IPS-15b (cell line): Measurements from ENCODE around the gene SRCIN1.
A peak's percentile ranks its signal among the peaks of the same experiment; 100 is the strongest.

ENCODE experiments used
- H3K27me3 ChIP-seq: one replicate; pipeline ENCODE4 v1.6.1; 2013; ENCODE audit warnings: low read length; ENCODE audit not compliant: control insufficient read depth, insufficient read depth
- H3K36me3 ChIP-seq: one replicate; pipeline ENCODE4 v1.6.1; 2013; ENCODE audit warnings: low read length; ENCODE audit not compliant: control insufficient read depth, insufficient read depth
- H3K4me1 ChIP-seq: one replicate; pipeline ENCODE4 v1.6.1; 2013; ENCODE audit warnings: mild to moderate bottlenecking, low read length; ENCODE audit not compliant: control insufficient read depth, insufficient read depth
- H3K4me3 ChIP-seq: one replicate; pipeline ENCODE4 v1.5.1; 2013; ENCODE audit warnings: low read depth, low read length
- H3K9ac ChIP-seq: one replicate; pipeline ENCODE4 v1.6.1; 2013; ENCODE audit warnings: low read depth, mild to moderate bottlenecking, low read length
- H3K9me3 ChIP-seq: one replicate; pipeline ENCODE4 v1.6.1; 2013; ENCODE audit warnings: mild to moderate bottlenecking, low read length; ENCODE audit not compliant: control insufficient read depth, insufficient read depth

SRCIN1 gene

DNA sequence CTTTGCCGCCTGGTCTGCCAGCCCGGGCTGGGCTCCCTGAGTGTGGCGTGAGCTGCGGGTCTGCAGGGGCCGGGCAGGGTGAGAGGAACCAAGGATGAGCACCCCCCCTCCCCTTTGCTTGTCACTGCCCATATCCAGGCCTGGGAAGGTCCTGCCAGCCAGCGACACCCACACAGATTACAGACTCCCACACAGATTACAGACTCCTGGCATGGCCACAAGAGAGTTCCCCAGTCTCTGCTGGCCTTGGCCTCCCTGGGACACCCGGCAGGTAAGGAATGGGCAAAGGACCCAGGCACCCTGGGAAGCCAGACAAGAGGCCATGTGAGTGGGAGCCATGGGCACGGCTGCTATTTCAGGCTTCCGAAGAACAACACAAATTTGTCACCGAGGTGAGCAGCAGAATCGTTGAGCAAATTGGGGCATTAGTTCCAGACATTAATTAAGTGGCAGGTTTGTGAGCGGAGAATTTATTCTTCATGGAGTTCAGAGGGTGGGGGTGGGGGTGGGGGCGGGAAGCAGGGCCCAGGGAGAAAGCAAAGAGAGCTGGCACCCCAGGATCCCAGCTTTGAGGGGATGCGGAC is 41.4 kb downstream of the SRCIN1 start:
- no peaks in the 10 kb centered on the region for H3K9me3 ChIP-seq
- H3K36me3 ChIP-seq, result no peaks in the 10 kb centered on the region
- H3K27me3 ChIP-seq, result peaks cover 95% of the 10 kb centered on the region
- peaks cover 27% of the 10 kb centered on the region for H3K4me1 ChIP-seq
- peak overlapping the region; percentile 71 for H3K4me3 ChIP-seq
- H3K9ac ChIP-seq, result no peak overlapping the region

DNA sequence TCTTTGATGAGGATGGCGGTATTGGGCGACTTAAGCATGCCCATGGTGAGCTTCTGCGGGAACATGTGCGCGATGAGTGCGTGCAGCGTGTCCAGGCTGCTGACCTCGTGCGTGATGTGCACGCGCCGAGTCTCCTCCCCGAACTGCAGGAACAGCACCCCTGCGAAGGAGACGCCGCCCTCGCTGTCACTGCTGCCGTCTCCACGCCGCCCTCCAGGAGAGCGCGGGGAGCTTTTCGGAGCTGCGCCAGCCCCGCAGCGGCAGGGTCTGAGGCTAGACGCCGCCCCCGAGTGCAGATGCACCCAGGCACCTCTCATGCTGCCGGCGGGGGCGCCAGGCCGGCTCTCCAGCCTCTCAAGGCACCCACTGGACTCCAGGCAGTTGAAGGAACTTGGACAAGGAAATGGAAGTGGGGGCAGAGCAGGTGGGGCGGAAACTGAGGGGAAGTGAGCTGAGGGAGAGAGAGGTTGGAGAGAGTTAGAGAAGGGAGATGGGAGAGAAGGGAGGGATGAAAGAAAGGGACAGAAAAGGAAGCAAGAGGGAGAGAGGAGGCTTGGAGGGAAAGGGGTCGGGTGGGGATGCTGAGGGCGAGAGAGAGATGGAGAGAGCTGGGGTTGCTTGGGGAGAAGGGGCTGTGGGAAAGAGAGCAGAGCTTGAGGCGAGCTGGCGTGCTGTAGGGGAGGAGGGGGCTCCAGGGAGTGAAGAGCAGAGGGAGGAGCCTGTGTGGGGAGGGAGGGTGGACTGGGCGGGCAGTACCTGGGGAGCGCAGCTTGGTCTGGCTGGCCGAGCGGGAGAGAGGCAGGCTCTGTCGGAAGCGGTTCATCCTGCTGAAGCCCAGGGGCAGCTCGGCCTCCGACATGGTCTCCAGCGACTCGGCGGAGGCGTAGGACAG is 42.1 kb downstream of the SRCIN1 start:
- Histone ChIP-seq H3K27me3 (peaks cover 94% of the 10 kb centered on the region), H3K9me3 (no peaks in the 10 kb centered on the region), H3K4me3 (peak overlapping the region; percentile 71), H3K9ac (no peak overlapping the region), H3K4me1 (peaks cover 27% of the 10 kb centered on the region), H3K36me3 (no peaks in the 10 kb centered on the region)

DNA sequence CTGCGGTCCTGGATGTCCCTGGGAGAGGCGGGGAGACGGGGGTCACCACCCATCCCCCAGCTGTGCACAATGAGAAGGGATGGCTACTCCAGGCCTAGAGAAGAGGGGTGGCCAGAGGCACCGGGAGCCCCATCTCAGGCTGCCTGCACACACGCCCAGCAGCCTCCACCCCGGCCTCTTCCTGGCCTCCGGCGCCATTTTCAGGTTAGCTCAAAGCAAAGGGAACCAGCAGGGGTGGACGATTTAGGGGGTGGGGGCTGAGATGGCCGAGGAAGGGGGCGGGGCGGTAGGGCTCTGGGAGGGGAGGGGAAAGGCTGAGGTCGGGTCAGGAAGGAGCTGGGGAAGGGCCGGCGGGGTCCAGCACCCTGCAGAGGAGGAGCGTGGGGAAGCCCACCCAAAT is 42.8 kb downstream of the SRCIN1 start:
- Histone ChIP-seq H3K9me3 (no peaks in the 10 kb centered on the region), H3K4me3 (peak overlapping the region; percentile 71), H3K9ac (no peak overlapping the region), H3K4me1 (peaks cover 24% of the 10 kb centered on the region), H3K36me3 (no peaks in the 10 kb centered on the region), H3K27me3 (peaks cover 89% of the 10 kb centered on the region)

DNA sequence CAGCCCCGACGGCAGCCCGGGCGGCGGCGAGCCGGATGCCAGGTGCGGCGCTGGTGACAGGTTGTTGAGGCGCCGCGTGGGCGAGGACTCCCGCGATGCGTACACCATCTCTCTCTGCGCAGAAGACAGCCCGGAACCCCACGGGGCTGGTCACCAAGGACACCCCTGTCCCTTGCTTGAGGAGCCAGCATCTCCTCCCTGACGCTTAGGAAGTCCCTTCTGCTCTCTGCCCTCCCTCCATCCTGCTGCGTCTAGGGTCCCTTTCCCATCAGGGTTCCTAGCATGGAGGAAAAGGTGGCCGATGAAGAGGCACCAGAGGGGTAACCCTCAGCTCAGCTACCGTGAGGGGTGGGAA is 43.6 kb downstream of the SRCIN1 start:
- Histone ChIP-seq H3K4me3 (peak overlapping the region; percentile 50), H3K9ac (no peak overlapping the region), H3K9me3 (no peaks in the 10 kb centered on the region), H3K36me3 (no peaks in the 10 kb centered on the region), H3K27me3 (peaks cover 89% of the 10 kb centered on the region), H3K4me1 (peaks cover 25% of the 10 kb centered on the region)

DNA sequence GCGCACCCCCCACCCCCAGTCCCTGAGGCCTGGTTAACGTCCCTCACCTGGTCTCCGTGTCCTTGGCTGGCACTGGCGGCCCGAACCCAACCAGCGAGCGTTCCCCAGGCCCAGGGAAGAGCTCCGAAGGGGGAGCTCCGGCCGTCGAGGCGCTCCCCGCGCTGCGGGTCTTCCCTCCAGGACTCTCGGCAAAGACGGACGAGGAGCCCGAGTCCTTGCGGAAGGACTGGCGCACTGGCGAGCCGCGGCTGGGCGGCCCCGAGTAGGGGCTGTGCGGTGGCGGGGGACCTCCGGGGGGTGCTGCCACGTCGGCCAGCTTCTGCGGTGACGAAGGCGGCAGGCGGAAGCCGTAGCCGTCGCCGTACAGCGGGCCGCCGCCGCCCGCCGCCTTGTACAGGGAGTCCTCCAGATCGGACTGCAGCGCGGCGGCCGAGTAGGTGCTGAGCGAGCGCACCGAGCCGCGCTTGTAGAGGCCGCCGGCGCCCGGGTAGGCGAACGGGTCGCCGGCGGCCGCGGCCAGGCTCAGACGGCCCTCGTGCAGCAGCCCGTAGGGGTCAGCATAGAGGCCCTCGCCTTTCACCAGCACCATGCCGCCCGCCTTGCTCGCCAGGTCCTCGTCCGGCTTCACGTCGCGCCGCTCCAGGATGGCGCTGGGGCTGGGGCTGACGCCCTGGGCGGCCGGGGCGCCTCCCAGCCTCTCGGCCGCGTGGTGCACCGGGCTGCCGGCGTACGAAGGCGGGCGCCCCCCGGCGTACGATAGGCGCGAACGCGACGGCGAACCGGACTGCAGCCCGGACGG is 44.1 kb downstream of the SRCIN1 start:
- Histone ChIP-seq H3K9me3 (no peaks in the 10 kb centered on the region), H3K4me3 (peak overlapping the region; percentile 41), H3K27me3 (peaks cover 89% of the 10 kb centered on the region), H3K9ac (no peak overlapping the region), H3K36me3 (no peaks in the 10 kb centered on the region), H3K4me1 (peaks cover 25% of the 10 kb centered on the region)

DNA sequence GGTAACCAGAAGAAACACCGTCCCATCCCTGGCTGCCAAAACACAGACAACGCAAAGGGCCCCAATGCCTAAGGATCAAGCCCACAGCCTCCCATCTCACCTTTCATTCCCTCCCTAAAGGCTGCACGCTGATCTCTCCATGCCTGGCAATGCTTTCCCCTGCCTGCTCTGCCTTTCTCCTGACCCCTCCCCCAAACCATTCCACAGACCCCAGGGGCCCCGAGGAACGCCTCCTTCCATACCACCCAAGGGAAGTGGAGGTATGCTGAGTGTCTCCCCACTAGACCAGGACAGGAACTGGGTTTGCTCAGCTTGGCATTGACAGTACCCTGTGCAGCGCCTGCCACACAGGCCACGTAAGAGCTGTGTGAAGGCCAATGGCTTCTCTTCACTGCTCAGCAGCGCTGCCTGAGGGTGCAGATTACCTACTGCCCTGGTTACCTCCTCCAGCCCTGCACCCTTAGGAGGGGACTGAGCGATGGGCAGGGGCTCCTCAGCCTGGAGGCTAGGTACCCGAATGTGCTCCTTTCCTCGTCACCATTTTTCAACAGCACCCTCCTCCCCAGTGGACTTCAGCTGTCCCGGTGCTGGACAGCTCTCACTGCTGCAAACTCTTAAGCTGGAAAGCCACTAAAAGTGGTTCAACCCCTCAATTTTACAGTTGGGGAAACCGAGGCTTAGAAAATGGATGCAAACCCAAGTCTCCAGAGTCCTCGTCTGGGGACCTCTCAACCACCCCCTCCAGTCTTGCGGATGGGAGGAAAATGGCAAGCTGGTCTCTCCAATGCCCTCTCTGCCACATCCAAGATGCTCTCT is 45.0 kb downstream of the SRCIN1 start:
- H3K27me3 ChIP-seq, result peaks cover 84% of the 10 kb centered on the region
- no peaks in the 10 kb centered on the region for H3K36me3 ChIP-seq
- H3K9me3 ChIP-seq, result no peaks in the 10 kb centered on the region
- H3K9ac ChIP-seq, result no peak overlapping the region
- peaks cover 25% of the 10 kb centered on the region for H3K4me1 ChIP-seq
- H3K4me3 ChIP-seq, result peak overlapping the region; percentile 41

DNA sequence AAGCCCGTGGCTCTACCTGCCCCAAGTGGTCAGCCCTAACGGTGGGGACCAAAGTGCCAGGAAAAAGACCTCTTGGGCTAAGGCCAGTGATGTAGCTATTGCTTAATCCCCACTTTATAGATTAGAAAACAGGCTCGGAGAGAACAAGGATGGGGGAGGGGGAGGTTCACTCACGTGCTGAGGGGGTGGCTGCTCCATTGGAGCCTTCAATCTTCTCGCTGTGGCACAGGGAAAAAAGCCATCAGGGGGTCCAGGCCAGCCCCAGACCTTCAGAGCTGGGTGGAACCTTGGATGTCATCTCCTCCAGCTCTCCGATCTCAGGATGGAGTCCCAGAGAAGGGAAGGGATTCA is 45.9 kb downstream of the SRCIN1 start:
- peaks cover 22% of the 10 kb centered on the region for H3K4me1 ChIP-seq
- H3K9me3 ChIP-seq, result no peaks in the 10 kb centered on the region
- no peaks in the 10 kb centered on the region for H3K36me3 ChIP-seq
- H3K9ac ChIP-seq, result no peak overlapping the region
- peak overlapping the region; percentile 85 for H3K4me3 ChIP-seq
- peaks cover 77% of the 10 kb centered on the region for H3K27me3 ChIP-seq

DNA sequence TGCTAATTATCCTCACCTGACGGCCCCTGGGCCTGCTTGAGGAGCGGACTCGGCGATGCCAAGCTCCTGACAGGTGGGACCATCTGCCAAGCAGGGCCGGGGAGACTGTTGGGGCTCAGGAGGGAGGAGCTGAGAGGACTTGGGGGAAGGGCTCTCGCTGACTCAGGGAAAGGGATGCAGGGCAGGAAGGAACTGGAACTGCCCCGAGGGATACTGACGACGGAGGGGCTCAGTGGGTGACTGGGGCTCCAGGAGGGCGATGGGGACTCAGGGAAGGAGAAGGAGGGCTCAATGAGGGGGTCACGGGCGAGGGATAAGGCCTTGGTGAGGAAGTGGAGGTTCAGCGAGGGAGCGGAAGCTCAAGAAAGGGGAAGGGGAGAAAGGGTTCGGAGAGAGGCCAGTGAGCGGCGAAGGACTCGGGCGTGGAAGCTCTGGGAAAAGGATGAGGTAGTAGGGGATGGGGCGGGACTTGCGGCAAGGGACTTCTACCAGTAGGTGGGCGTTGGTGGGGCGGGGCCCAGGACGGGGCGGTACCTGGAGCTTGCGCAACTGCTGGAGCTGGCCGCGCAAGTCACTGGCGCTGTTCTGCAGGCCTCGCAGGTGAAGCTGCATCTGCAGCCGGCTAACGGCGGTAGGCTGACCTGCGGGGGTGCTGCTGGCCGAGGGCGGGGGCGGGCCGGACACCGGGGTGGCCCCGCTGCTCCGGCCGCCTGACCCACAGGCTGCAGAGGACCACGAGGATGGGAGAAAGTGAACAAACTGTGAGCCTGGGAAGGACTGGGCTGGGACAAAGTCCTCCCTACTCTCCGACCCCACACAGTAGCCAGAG is 46.5 kb downstream of the SRCIN1 start:
- peak overlapping the region; percentile 85 for H3K4me3 ChIP-seq
- peaks cover 73% of the 10 kb centered on the region for H3K27me3 ChIP-seq
- H3K36me3 ChIP-seq, result no peaks in the 10 kb centered on the region
- H3K9me3 ChIP-seq, result no peaks in the 10 kb centered on the region
- H3K9ac ChIP-seq, result no peak overlapping the region
- peaks cover 18% of the 10 kb centered on the region for H3K4me1 ChIP-seq

DNA sequence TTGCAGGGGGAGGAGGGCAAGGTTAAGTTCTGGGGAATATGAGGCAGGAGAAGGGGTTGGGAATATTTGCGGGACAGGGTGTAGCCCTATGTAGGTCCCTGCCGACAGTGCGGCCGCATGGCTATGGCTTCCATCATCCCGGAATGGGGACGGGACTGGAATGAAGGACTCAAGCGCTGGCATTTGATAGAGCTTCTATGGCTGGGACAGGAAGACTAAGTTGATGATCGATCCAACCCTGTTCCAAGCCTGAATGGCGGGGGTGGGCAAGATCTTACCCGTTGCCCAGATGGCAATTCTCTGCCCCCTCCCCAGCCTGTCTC is 47.1 kb downstream of the SRCIN1 start:
- Histone ChIP-seq H3K9me3 (no peaks in the 10 kb centered on the region), H3K9ac (no peak overlapping the region), H3K4me3 (peak overlapping the region; percentile 85), H3K27me3 (peaks cover 69% of the 10 kb centered on the region), H3K36me3 (no peaks in the 10 kb centered on the region), H3K4me1 (peaks cover 18% of the 10 kb centered on the region)

DNA sequence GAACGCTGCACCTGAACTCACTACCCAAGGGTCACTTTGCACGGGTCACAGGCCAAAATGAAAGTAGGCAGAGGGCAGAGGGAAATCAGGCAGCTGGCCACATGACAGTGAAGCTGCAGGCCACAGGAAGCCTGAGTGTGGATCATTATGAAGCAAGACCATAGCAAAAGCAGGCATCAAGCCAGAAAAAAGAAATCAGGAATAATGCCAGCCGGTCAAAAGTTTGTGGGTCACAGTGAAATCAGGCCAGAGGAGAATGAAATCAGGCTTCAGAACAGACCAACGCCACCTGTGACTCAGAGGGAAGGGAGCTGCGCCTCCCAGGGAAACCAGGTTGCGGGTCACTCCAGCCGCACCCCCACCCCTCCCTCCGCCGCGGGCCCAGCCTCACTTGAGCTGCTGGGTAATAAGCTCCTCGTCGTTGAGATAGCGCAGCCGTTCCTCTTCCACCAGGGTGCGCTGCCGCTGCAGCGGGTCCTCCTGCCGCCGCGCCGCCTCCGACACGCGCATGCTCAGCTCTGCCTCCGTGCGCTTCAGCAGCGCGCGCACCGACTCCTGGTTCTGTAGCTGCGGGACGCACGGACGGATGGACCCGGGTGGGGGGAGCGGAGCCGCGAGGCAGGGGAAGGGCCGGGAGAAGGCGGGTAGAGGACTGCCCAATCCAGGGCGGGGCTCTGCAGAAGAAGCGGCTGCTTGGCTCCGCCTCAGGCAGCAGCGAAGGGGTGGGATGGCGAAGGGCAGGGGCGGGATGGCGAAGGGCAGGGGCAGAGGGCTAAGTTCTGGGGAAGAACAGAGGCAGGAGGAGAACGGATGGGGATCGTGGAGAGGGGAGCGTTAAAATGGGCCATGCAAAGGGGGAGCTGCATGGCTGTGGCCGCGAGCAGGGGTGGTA is 47.7 kb downstream of the SRCIN1 start:
- no peaks in the 10 kb centered on the region for H3K36me3 ChIP-seq
- H3K4me1 ChIP-seq, result peaks cover 16% of the 10 kb centered on the region
- peak overlapping the region; percentile 85 for H3K4me3 ChIP-seq
- no peaks in the 10 kb centered on the region for H3K9me3 ChIP-seq
- no peak overlapping the region for H3K9ac ChIP-seq
- peaks cover 63% of the 10 kb centered on the region for H3K27me3 ChIP-seq
